Glutamatergic neuron (in vitro differentiated cells): ENCODE data around the gene BHMT2. TPM values are rescaled to one million over a fixed set of nuclear protein-coding genes. Genes with fewer than 3 reads are reported as not detected.

Experiments used
- DNase-seq: peaks from one replicate; pipeline ENCODE4 v3.0.0; 2022
- H3K27ac Mint-ChIP-seq: one replicate; pipeline ENCODE4 v1.8.0; 2020; ENCODE audit warnings: mild to moderate bottlenecking, mixed read lengths, inconsistent platforms; ENCODE audit not compliant: unreplicated experiment
- H3K27me3 Mint-ChIP-seq: one replicate; pipeline ENCODE4 v1.8.0; 2020; ENCODE audit warnings: mild to moderate bottlenecking, moderate library complexity, mixed read lengths, inconsistent platforms; ENCODE audit not compliant: unreplicated experiment
- H3K36me3 Mint-ChIP-seq: one replicate; pipeline ENCODE4 v1.8.0; 2020; ENCODE audit warnings: mild to moderate bottlenecking, mixed read lengths, inconsistent platforms; ENCODE audit not compliant: unreplicated experiment
- H3K4me1 Mint-ChIP-seq: one replicate; pipeline ENCODE4 v1.8.0; 2020; ENCODE audit warnings: mild to moderate bottlenecking, low read depth, mixed read lengths, inconsistent platforms; ENCODE audit not compliant: unreplicated experiment
- H3K4me3 Mint-ChIP-seq: one replicate; pipeline ENCODE4 v1.8.0; 2020; ENCODE audit warnings: mild to moderate bottlenecking, mixed read lengths, inconsistent platforms; ENCODE audit not compliant: unreplicated experiment
- H3K9me3 Mint-ChIP-seq: one replicate; pipeline ENCODE4 v1.8.0; 2020; ENCODE audit warnings: mild to moderate bottlenecking, moderate library complexity, mixed read lengths, inconsistent platforms; ENCODE audit not compliant: unreplicated experiment
- CTCF ChIP-seq: fragments of 200-600 bp; sonication (generic); IDR thresholded peaks from one replicate; pipeline ENCODE4 v1.5.0; 2021; ENCODE audit not compliant: partially characterized antibody, unreplicated experiment
- total RNA-seq: library from RNA; stranded (reverse); fragmentation: NEBNext Ultra II Directional; extraction: Animal tissue kit (Norgen Biotek cat#: 25700); gene quantifications from one replicate; pipeline ENCODE4 v1.2.1, GENCODE V29; 2021; ENCODE audit not compliant: unreplicated experiment

Gene BHMT2
- total RNA-seq, 1 donor from 2014 or later, result not detected

GRCh38 chr5:79086116-79086515 is 16.5 kb downstream of the BHMT2 start:
- Mint-ChIP-seq H3K36me3 (no peaks in the 10 kb centered on the region), H3K27ac (no peak overlapping the region), H3K9me3 (no peaks in the 10 kb centered on the region), H3K4me3 (no peak overlapping the region), H3K27me3 (no peaks in the 10 kb centered on the region), H3K4me1 (peaks cover 7% of the 10 kb centered on the region)
- TF ChIP-seq CTCF, result no peak
- no peak for DNase-seq

GRCh38 chr5:79088507-79088906 is 18.9 kb downstream of the BHMT2 start:
- H3K27ac Mint-ChIP-seq, result no peak overlapping the region
- H3K36me3 Mint-ChIP-seq, result no peaks in the 10 kb centered on the region
- H3K27me3 Mint-ChIP-seq, result no peaks in the 10 kb centered on the region
- no peak for DNase-seq
- peaks cover 3% of the 10 kb centered on the region for H3K4me1 Mint-ChIP-seq
- H3K9me3 Mint-ChIP-seq, result no peaks in the 10 kb centered on the region
- no peak overlapping the region for H3K4me3 Mint-ChIP-seq
- TF ChIP-seq CTCF, result no peak

GRCh38 chr5:79091064-79091463 is 21.5 kb downstream of the BHMT2 start:
- Mint-ChIP-seq H3K27ac (no peak overlapping the region), H3K4me3 (no peak overlapping the region), H3K9me3 (peaks cover 4% of the 10 kb centered on the region), H3K4me1 (peaks cover 12% of the 10 kb centered on the region), H3K36me3 (peaks cover 5% of the 10 kb centered on the region), H3K27me3 (no peaks in the 10 kb centered on the region)
- no peak for DNase-seq
- no peak for TF ChIP-seq CTCF

- no peak for TF ChIP-seq CTCF
- DNase-seq, result no peak
- H3K36me3 Mint-ChIP-seq, result peaks cover 5% of the 10 kb centered on the region
- peaks cover 4% of the 10 kb centered on the region for H3K9me3 Mint-ChIP-seq
- peak overlapping the region; percentile 86 for H3K27ac Mint-ChIP-seq
- no peaks in the 10 kb centered on the region for H3K27me3 Mint-ChIP-seq
- H3K4me3 Mint-ChIP-seq, result peak overlapping the region; percentile 57
- H3K4me1 Mint-ChIP-seq, result peaks cover 12% of the 10 kb centered on the region
These were observed 24.2 kb downstream of the BHMT2 start for GRCh38 chr5:79093762-79094161.

- DNase-seq, result no peak
- Mint-ChIP-seq H3K27me3 (peaks cover 2% of the 10 kb centered on the region), H3K4me1 (peaks cover 11% of the 10 kb centered on the region), H3K4me3 (no peak overlapping the region), H3K9me3 (peaks cover 6% of the 10 kb centered on the region), H3K36me3 (peaks cover 7% of the 10 kb centered on the region), H3K27ac (no peak overlapping the region)
- TF ChIP-seq CTCF, result no peak
These were observed 36.3 kb downstream of the BHMT2 start for GRCh38 chr5:79105868-79106267.
